SK-N-MC (cell line): ENCODE results near the gene NCKAP5.

Experiments used
- EZH2 ChIP-seq: fragments of 200-600 bp; sonication (generic); IDR thresholded peaks from one replicate; pipeline ENCODE4 v1.6.1; 2017; ENCODE audit warnings: antibody characterized with exemption
- POLR2AphosphoS5 ChIP-seq: IDR thresholded peaks from 2 replicates; pipeline ENCODE4 v1.6.1; 2012; ENCODE audit warnings: mild to moderate bottlenecking, low read depth, low read length, borderline replicate concordance

- TF ChIP-seq POLR2AphosphoS5 (no peak), EZH2 (no peak)
Measured at GRCh38 chr2:132623096-132623839, 945.0 kb downstream of the NCKAP5 start.
